HG02623 (cell line): Measurements from ENCODE around the gene PLA2G1B.

ENCODE experiments used
- ATAC-seq: cut with Tn5 transposase; IDR thresholded peaks from one replicate; pipeline ENCODE4 v1.9.1; 2021; ENCODE audit warnings: moderate library complexity; ENCODE audit not compliant: unreplicated experiment

PLA2G1B gene

GRCh38 chr12:120328228-120328627 is 649 bp upstream of the PLA2G1B start:
- ATAC-seq = no peak

- no peak for ATAC-seq
These were observed 2.6 kb downstream of the PLA2G1B start for GRCh38 chr12:120324841-120325417.

DNA sequence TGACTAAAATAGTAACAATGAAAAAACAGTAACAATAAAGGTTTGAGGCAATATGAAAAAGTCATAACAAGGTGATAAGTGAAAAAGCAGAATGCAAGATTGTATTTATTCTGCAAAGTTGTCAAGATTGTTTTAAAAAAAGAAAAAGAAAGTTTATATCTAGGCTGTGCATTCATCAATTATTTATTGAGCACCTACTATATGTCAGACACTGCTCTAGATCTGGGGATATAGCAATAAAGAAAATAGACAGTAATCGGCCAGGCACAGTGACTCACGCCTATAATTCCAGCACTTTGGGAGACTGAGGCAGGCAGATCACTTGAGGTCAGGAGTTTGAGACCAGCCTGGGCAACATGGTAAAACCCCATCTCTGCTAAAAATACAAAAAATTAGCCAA is 3.8 kb downstream of the PLA2G1B start:
- no peak for ATAC-seq

DNA sequence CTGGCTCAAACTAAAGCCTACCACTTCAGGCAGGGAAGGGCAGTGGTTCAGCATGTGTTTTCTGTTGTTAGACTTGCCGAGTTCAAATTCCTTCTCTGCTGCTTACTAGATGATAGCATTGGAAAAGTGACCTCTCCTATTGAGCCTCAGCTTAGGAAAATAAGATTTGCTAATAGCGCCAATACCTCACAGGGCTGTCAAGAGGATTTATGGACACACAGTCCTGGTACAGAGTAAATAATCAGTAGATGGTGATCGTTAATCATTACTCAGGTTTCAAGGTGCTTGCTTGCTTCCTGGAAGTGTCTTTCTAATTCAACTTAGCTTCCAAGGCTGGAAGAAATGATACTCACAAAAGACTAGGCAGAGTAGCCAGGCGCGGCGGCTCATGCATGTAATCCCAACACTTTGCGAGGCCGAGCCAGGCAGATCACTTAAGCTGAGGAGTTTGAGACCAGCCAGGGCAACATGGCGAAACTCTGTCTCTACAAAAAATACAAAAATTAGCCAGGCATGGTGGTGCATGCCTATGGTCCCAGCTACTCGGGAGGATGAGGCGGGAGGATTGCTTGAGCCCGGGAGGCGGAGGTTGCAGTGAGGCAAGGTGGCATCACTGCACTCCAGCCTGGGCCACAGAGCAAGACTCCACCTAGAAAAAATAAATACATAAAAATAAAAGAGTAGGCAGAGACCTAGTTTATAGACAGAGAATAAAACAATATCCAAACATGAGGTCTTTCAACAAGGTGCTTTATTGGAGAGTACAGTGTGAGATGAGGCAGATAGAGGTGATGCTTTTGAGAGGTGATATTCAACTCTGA is 6.0 kb downstream of the PLA2G1B start:
- no peak for ATAC-seq

- ATAC-seq = peak; percentile 95
These were observed 10.1 kb downstream of the PLA2G1B start for GRCh38 chr12:120317224-120318105.

DNA sequence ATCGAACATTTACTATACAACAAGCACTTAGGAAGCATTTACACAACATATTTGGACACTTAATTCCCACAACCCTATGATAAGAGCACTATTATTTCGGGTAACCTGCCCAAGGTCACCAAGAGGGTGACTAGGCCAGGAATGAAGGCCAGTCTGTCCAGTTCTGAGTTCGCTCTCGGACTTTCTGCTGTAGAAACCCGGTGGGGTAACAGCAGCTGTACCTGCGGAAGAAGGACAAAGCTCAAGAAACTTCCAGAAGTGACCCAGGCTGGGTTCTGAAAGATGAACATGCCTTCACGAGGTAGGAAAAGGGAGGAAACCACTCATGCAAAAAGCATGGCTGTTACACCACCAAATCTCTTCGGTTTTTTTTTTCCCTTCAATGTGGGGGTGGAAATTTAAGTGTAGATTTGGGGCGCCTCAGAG is 10.8 kb downstream of the PLA2G1B start:
- no peak for ATAC-seq

DNA sequence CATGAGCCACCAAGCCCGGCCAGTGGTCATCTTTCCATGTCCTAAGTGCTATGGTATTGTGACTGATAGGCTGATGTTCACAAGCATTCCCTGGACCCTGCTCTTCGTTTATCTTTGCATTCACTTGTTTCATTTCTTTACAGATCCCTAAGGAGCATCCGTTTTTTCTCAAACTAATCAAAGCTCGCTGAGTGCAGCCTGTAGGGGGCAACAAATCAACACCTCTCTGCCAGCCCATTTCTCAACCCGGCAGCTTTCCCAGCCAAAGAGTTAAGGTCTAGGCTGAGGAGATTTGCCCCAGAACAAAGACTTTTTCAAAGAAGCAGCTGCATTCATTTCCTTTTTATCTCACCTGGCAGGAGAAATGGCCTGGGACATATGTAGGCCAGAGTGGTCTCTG is 13.4 kb downstream of the PLA2G1B start:
- ATAC-seq = no peak

DNA sequence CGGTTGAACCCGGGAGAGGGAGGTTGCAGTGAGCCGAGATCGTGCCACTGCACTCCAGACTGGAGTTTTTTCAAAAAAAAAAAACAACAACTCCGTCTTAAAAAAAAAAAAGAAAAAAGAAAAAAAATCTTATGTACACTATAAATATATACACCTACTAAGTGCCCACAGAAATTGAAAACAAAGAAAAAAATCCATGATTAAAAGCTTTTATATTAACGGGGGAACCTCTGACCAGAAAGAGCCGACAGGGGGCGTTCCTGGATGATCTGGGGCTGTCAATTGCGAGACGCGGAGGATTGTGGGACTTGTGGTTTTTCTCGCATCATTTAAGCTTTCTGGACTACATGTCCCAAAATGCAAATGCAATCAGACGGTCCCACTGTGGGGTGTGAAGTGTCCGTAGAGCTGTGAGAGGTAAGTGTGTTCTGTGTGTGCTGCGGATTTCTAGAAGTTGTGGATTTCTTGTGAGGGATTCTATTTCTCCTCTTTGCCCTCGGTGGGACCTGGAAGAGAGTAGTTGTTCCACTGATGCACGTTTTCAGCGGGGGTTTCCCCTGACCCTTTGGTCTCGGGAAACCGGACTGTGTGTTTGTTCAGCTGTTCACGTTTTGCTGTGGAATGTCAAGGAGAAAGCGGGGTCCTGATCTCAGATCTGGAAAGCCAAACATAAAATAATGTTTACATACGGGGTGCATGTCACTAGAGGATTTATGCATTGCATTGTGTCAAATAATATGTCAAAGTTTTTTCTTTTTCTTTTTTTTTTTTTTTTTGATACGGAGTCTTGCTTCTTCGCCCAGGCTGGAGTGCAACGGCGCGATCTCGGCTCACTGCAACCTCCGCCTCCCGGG is 25.4 kb downstream of the PLA2G1B start, which contains the start of gene SIRT4:
Gene SIRT4 (plus strand): TSS at position 360 of the 854 bp plus-strand sequence. CDS start 1,241 bp downstream, outside the sequence.
- ATAC-seq = peak; percentile 98

GRCh38 chr12:120292661-120293531 is 34.7 kb downstream of the PLA2G1B start, which contains the start of gene RNU4-1:
RNU4-1 (minus strand) TSS chr12:120293237.
- peak; percentile 36 for ATAC-seq

DNA sequence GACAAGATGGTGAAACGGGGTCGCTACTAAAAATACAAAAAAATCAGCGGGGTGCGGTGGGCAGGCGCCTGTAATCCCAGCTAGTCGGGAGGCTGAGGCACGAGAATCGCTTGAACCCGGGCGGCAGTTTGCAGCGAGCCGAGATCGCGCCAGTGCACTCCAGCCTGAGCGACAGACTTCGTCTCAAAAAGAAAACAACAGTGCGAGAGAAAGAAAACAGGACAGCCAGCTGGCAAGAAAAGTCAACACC is 35.2 kb downstream of the PLA2G1B start:
- ATAC-seq = no peak

- ATAC-seq = no peak
These were observed 36.8 kb downstream of the PLA2G1B start for GRCh38 chr12:120290609-120291305.

- ATAC-seq = no peak
These were observed 40.1 kb downstream of the PLA2G1B start for GRCh38 chr12:120287491-120287890.

DNA sequence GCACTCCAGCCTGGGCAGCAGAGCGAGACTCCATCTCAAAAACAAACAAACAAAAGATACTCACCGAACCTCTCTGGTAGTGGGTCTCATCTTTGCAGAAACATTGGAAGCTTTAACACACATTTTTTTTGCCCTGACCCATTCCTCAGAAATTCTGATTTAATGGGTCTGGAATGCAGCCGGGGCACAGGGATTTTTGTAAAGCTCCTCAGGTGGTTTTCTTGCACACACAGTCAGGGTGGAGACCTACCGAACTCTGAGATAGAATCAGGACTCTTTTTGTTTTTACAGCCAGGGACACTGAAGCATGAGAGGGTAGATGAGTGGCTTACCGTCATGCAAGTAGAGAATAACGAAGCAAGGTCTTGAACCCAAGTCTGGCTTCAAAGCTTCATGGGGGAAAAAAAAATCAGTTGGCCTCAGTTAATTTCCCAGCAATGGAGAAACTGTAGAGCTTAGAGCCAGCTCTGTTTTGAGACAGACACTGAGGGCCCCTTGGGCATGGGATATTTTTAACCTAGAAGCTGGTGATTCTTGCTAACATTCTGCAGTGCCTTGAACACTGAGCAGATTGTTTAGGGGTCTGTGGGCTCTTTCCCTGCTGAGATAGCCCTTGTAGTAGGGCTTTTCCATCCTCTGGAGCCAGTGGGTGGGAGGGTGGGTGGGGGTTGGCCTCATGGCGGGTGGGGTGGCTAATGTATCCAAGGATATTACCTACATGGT is 40.6 kb downstream of the PLA2G1B start:
- no peak for ATAC-seq

GRCh38 chr12:120284381-120284780 is 43.2 kb downstream of the PLA2G1B start:
- ATAC-seq = no peak

DNA sequence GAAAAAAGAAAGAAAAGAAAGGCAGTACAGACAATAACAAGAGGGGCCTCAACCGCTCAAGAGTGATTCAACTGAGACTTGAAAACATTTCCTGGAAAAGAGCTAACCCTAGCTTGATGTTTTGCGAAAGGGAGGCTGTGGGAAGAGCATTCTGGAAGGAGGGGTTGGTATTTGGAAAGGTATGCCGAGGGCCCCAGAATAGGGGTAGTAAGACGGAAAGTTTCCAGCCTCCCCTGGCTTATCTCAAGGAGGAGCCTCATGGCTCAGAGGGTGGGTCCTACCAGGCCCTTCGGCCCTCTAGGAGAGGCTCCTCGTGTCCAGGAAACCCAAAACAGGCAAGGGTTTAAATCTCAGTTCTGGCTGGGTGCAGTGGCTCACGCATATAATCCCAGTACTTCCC is 44.3 kb downstream of the PLA2G1B start:
- ATAC-seq = no peak

DNA sequence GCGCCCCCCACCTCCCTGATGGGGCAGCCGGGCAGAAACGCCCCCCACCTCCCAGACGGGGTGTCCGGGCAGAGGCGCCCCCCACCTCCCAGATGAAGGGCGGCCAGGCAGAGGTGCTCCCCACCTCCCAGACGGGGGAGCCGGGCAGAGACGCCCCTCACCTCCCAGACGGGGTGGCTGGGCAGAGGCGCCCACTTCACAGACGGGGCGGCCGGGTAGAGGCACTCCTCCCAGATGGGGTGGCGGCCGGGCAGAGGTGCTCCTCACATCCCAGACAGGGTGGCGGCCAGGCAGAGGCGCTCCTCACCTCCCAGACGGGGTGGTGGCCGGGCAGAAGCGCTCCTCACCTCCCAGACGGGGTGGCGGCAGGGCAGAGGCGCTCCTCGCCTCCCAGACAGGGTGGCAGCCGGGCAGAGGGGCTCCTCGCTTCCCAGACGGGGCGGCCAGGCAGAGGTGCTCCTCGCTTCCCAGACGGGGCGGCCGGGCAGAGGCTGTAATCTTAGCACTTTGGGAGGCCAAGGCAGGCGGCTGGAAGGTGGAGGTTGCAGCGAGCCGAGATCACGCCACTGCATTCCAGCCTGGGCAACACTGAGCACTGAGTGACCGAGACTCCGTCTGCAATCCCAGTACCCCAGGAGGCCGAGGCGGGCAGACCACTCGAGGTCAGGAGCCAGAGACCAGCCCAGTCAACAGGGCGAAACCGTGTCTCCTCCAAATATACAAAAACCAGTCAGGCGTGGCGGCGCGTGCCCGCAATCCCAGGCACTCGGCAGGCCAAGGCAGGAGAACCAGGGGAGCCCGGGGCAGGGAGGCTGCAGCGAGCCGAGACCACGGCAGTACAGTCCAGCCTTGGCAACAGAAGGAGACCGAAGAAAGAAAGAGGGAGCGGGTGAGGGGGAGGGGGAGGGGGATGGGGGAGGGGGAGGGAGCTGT is 49.2 kb downstream of the PLA2G1B start:
- ATAC-seq = no peak

- no peak for ATAC-seq
These were observed 50.8 kb downstream of the PLA2G1B start for GRCh38 chr12:120276734-120277133.
